C4-2B (cell line): ENCODE data around the gene IRS2.

ENCODE experiments used
- ZFX ChIP-seq: fragments of 450-650 bp; IDR thresholded peaks from 2 replicates; pipeline ENCODE4 v1.6.1; 2017
- TF ChIP-seq, protein P1 (sequence below): fragments of 450-650 bp; conservative IDR thresholded peaks from 2 replicates; pipeline ENCODE4 v1.5.1; 2017; ENCODE audit warnings: mild to moderate bottlenecking

DNA sequence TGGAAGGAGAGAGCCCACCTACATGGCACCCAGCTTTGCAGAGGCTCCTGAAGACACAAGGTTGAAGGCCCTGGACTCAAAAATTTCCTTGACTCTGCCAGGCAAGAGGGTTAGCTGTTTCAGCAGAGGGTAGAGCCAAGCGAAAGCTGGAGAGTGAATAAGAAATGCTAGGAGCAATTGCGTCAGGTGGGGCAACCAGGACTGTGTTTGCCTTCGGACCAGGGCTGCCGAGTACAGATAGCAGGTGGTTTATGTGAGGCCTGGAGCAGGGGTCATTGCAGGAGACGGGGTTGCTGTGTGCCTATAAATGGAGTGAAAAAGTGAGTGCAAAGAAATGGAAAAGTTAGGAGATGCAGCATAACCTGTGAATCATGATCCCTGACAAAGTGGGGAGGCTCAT, 59.1 kb downstream of the IRS2 start:
- TF ChIP-seq, protein P1, sequence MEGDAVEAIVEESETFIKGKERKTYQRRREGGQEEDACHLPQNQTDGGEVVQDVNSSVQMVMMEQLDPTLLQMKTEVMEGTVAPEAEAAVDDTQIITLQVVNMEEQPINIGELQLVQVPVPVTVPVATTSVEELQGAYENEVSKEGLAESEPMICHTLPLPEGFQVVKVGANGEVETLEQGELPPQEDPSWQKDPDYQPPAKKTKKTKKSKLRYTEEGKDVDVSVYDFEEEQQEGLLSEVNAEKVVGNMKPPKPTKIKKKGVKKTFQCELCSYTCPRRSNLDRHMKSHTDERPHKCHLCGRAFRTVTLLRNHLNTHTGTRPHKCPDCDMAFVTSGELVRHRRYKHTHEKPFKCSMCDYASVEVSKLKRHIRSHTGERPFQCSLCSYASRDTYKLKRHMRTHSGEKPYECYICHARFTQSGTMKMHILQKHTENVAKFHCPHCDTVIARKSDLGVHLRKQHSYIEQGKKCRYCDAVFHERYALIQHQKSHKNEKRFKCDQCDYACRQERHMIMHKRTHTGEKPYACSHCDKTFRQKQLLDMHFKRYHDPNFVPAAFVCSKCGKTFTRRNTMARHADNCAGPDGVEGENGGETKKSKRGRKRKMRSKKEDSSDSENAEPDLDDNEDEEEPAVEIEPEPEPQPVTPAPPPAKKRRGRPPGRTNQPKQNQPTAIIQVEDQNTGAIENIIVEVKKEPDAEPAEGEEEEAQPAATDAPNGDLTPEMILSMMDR: no peak
- no peak for TF ChIP-seq ZFX
